Trophoblast cell (in vitro differentiated cells and primary cell): ENCODE measurements around the gene CCDC157.

Source experiments
- DNase-seq, 2 donors: peaks; one replicate each; pipeline ENCODE4 v3.0.0-alpha.2; 2016
- H2AFZ ChIP-seq: 2 replicates; pipeline ENCODE4 v1.6.1; 2013; ENCODE audit warnings: low read length, moderate library complexity, mild to moderate bottlenecking; ENCODE audit not compliant: insufficient read depth, poor library complexity
- H2AK5ac ChIP-seq: 2 replicates; pipeline ENCODE4 v1.6.1; 2013; ENCODE audit warnings: mild to moderate bottlenecking, low read length
- H2BK120ac ChIP-seq: 2 replicates; pipeline ENCODE4 v1.6.1; 2013; ENCODE audit warnings: low read length, mild to moderate bottlenecking, moderate library complexity; ENCODE audit not compliant: insufficient read depth, poor library complexity
- H2BK12ac ChIP-seq: 2 replicates; pipeline ENCODE4 v1.6.1; 2013; ENCODE audit warnings: mild to moderate bottlenecking, low read length, moderate library complexity
- H2BK5ac ChIP-seq: 2 replicates; pipeline ENCODE4 v1.6.1; 2013; ENCODE audit warnings: low read length, low read depth, moderate library complexity, mild to moderate bottlenecking; ENCODE audit not compliant: poor library complexity
- H3K14ac ChIP-seq: 2 replicates; pipeline ENCODE4 v1.6.1; 2013; ENCODE audit warnings: mild to moderate bottlenecking, low read length
- H3K18ac ChIP-seq: 2 replicates; pipeline ENCODE4 v1.6.1; 2013; ENCODE audit warnings: mild to moderate bottlenecking, low read length
- H3K23ac ChIP-seq: 2 replicates; pipeline ENCODE4 v1.6.1; 2013; ENCODE audit warnings: low read length
- H3K27ac ChIP-seq: 2 replicates; pipeline ENCODE4 v1.5.1; 2013; ENCODE audit warnings: low read depth, mild to moderate bottlenecking, inconsistent platforms, low read length, moderate library complexity
- H3K27me3 ChIP-seq: 2 replicates; pipeline ENCODE4 v1.6.1; 2013; ENCODE audit warnings: inconsistent platforms, mild to moderate bottlenecking, low read length, moderate library complexity; ENCODE audit not compliant: insufficient read depth
- H3K36me3 ChIP-seq, 2 experiments: 1 replicate in 1 of 2; 2 replicates in 1 of 2; pipeline ENCODE4 v1.6.1; 2013; ENCODE audit warnings: low read length in 2 of 2, mild to moderate bottlenecking in 2 of 2, moderate library complexity in 1 of 2; ENCODE audit not compliant: insufficient read depth in 2 of 2, control insufficient read depth in 1 of 2
- H3K4ac ChIP-seq: 2 replicates; pipeline ENCODE4 v1.6.1; 2013; ENCODE audit warnings: low read depth, mild to moderate bottlenecking, low read length, moderate library complexity
- H3K4me1 ChIP-seq, 2 experiments: 1 replicate in 1 of 2; 2 replicates in 1 of 2; pipeline ENCODE4 v1.6.1; 2013; ENCODE audit warnings: low read length in 2 of 2, mild to moderate bottlenecking in 2 of 2, moderate library complexity in 1 of 2; ENCODE audit not compliant: insufficient read depth in 2 of 2, control insufficient read depth in 1 of 2
- H3K4me2 ChIP-seq: 2 replicates; pipeline ENCODE4 v1.6.1; 2013; ENCODE audit warnings: inconsistent platforms, mild to moderate bottlenecking, low read length, moderate library complexity
- H3K4me3 ChIP-seq: 2 replicates; pipeline ENCODE4 v1.5.1; 2013; ENCODE audit warnings: mild to moderate bottlenecking, low read depth, low read length, inconsistent platforms
- H3K79me1 ChIP-seq: one replicate; pipeline ENCODE4 v1.6.1; 2013; ENCODE audit warnings: low read length
- H3K79me2 ChIP-seq: 2 replicates; pipeline ENCODE4 v1.6.1; 2013; ENCODE audit warnings: low read length, mild to moderate bottlenecking; ENCODE audit not compliant: control insufficient read depth, insufficient read depth, poor library complexity
- H3K9ac ChIP-seq: 2 replicates; pipeline ENCODE4 v1.6.1; 2013; ENCODE audit warnings: mild to moderate bottlenecking, low read length
- H3K9me3 ChIP-seq: 2 replicates; pipeline ENCODE4 v1.6.1; 2013; ENCODE audit warnings: low read depth, mild to moderate bottlenecking, control low read depth, inconsistent platforms, low read length; ENCODE audit not compliant: insufficient read depth
- H4K12ac ChIP-seq: 2 replicates; pipeline ENCODE4 v1.6.1; 2013; ENCODE audit warnings: low read depth, mild to moderate bottlenecking, low read length, moderate library complexity
- H4K8ac ChIP-seq: 2 replicates; pipeline ENCODE4 v1.6.1; 2013; ENCODE audit warnings: low read depth, mild to moderate bottlenecking, low read length, moderate library complexity
- H4K91ac ChIP-seq: one replicate; pipeline ENCODE4 v1.6.1; 2013; ENCODE audit warnings: low read depth, mild to moderate bottlenecking, low read length, moderate library complexity
- WGBS: extraction: QIAGEN DNeasy Blood & Tissue Kit; methylation state at CpG from one replicate; pipeline ENCODE4 v1.1.7; 2013; ENCODE audit warnings: missing lambda C conversion rate; ENCODE audit not compliant: insufficient read length, insufficient coverage; ENCODE audit errors: extremely low coverage; 5-methylcytosine and 5-hydroxymethylcytosine counted together

CCDC157 gene

DNA sequence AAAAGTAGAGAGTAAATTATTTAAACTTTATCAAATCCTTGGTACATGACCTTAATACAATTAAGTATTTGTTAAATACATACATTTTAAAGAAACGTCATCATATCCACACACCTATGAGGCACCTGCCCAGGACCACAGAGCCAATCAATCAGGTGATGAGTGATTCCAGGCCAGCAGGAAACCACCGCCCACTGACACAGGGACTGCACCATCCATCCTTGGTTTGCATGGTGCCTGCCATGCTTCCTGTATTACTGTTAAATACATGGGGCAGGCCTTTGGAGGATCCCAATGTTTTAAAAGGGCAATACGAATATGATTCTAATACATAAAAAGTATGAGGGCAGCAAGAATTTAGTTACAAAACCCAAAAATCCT, 23.1 kb upstream of the CCDC157 start:
- H3K23ac ChIP-seq: no peak overlapping the region
- H2BK12ac ChIP-seq: no peak overlapping the region
- peaks cover 25 to 28% of the 10 kb centered on the region in 2 experiments for H3K4me1 ChIP-seq
- H3K18ac ChIP-seq: no peak overlapping the region
- H3K79me2 ChIP-seq: peaks cover 3% of the 10 kb centered on the region
- no peak overlapping the region for H3K27ac ChIP-seq
- H4K91ac ChIP-seq: no peak overlapping the region
- WGBS: no CpG with 5 or more reads among the region's 3 CpGs
- no peak overlapping the region for H3K14ac ChIP-seq
- H2BK120ac ChIP-seq: no peak overlapping the region
- H3K36me3 ChIP-seq: peaks cover 53 to 60% of the 10 kb centered on the region in 2 experiments
- H3K4me2 ChIP-seq: no peak overlapping the region
- H3K9me3 ChIP-seq: peaks cover 2% of the 10 kb centered on the region
- no peak overlapping the region for H4K8ac ChIP-seq
- peaks cover 28% of the 10 kb centered on the region for H3K79me1 ChIP-seq
- no peak overlapping the region for H3K9ac ChIP-seq
- no peak overlapping the region for H3K4ac ChIP-seq
- no peak overlapping the region for H2BK5ac ChIP-seq
- no peak for DNase-seq
- no peak overlapping the region for H4K12ac ChIP-seq
- H3K27me3 ChIP-seq: no peaks in the 10 kb centered on the region
- no peak overlapping the region for H2AK5ac ChIP-seq
- H3K4me3 ChIP-seq: no peak overlapping the region
- no peak overlapping the region for H2AFZ ChIP-seq

DNA sequence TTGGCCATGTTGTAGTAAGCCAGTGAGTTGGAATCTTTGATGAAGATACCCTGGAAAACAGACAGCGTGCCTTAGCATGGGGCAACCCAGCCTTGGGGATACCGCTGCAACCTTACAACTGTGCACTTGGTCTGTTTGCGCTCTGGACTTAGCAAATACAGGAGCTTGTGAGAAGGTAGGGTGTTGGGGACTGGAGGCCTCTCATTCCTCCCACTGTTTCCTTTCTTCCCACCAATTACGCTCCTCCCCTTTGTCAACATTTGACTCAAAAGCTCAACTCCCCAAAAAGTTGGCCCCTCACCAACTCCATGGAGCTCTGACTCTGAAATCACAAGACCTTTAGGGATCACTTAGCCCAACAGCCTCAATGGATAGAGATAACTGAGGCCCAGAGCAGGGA, 22.2 kb upstream of the CCDC157 start:
- no peak overlapping the region for H4K12ac ChIP-seq
- peaks cover 62 to 70% of the 10 kb centered on the region in 2 experiments for H3K36me3 ChIP-seq
- H3K4me2 ChIP-seq: no peak overlapping the region
- H4K8ac ChIP-seq: no peak overlapping the region
- H3K18ac ChIP-seq: no peak overlapping the region
- H3K4ac ChIP-seq: no peak overlapping the region
- no peak for DNase-seq
- H3K9ac ChIP-seq: no peak overlapping the region
- peaks cover 23 to 28% of the 10 kb centered on the region in 2 experiments for H3K4me1 ChIP-seq
- H3K79me1 ChIP-seq: peaks cover 22% of the 10 kb centered on the region
- no peaks in the 10 kb centered on the region for H3K27me3 ChIP-seq
- no peak overlapping the region for H4K91ac ChIP-seq
- peaks cover 3% of the 10 kb centered on the region for H3K79me2 ChIP-seq
- no peak overlapping the region for H3K23ac ChIP-seq
- H3K9me3 ChIP-seq: peaks cover 2% of the 10 kb centered on the region
- H2BK5ac ChIP-seq: no peak overlapping the region
- no peak overlapping the region for H2BK12ac ChIP-seq
- no peak overlapping the region for H3K4me3 ChIP-seq
- H2AFZ ChIP-seq: no peak overlapping the region
- no peak overlapping the region for H2BK120ac ChIP-seq
- no peak overlapping the region for H3K27ac ChIP-seq
- no CpG with 5 or more reads among the region's 4 CpGs for WGBS
- no peak overlapping the region for H2AK5ac ChIP-seq
- H3K14ac ChIP-seq: no peak overlapping the region

DNA sequence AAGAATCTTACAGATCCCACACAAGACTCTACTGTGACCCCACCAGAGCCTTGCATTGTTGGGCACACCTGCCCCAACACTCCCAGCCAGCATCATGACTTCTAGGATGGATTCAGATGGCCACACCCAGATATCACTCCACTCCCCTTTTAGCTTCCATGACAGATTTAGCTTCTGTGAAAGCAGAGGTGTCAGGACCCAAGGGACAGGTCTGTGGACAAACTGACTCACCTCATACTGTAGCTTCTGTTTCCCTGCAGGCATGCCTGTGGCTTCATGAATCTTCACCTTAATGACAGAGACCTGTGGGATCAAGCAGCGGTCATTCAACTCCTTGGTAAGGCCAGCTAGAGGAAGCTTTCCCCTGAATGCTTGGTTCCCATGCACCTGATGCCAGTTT, 21.6 kb upstream of the CCDC157 start:
- H3K4me3 ChIP-seq: no peak overlapping the region
- peaks cover 68 to 76% of the 10 kb centered on the region in 2 experiments for H3K36me3 ChIP-seq
- no peaks in the 10 kb centered on the region for H3K27me3 ChIP-seq
- H2BK12ac ChIP-seq: no peak overlapping the region
- peaks cover 23 to 28% of the 10 kb centered on the region in 2 experiments for H3K4me1 ChIP-seq
- no peak overlapping the region for H3K18ac ChIP-seq
- DNase-seq: peak; percentile 58 to 62
- no peak overlapping the region for H2AFZ ChIP-seq
- H4K91ac ChIP-seq: no peak overlapping the region
- H3K14ac ChIP-seq: no peak overlapping the region
- H3K79me2 ChIP-seq: peaks cover 3% of the 10 kb centered on the region
- H3K23ac ChIP-seq: no peak overlapping the region
- peaks cover 17% of the 10 kb centered on the region for H3K79me1 ChIP-seq
- no peak overlapping the region for H3K9ac ChIP-seq
- H2BK5ac ChIP-seq: no peak overlapping the region
- WGBS: no CpG with 5 or more reads among the region's 1 CpG
- H3K9me3 ChIP-seq: peaks cover 2% of the 10 kb centered on the region
- H3K27ac ChIP-seq: no peak overlapping the region
- H4K12ac ChIP-seq: no peak overlapping the region
- no peak overlapping the region for H3K4ac ChIP-seq
- no peak overlapping the region for H2AK5ac ChIP-seq
- no peak overlapping the region for H4K8ac ChIP-seq
- no peak overlapping the region for H2BK120ac ChIP-seq
- H3K4me2 ChIP-seq: no peak overlapping the region

DNA sequence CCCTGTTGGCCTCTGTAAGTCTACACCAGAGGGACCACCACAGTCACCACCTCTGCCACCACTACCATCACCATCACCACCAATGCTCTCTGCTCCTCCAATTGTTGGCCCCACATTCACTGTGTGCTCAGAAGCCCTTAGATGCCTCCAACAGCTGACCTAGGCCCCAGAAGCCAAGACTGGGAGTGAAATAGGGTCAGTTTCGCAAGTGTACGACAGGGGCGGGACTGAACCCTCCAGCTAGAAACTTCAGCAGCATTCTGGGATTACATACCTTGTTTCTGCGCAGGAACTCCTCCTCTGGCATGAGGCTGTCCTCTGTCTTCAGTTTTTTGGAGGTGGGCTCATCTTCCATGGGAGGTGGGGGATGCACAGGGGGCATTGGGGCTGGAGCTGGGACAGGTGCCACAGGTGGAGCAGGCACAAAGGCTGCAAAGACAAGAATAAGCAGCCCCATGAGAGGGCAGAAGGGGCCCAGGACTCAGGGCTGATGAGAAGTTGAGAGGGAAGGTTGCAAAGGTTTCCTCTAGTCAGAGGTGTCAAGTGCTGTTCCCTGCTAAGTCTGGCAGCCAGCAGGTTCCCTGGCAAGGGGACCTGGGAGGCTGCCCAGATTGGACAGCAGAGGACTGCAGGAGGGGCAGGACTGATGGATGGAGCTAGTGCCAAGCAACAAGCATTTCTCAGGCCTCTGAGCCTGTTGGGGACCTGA, 19.9 kb upstream of the CCDC157 start:
- no CpG with 5 or more reads among the region's 4 CpGs for WGBS

More for the DNA sequence above, 19.9 kb upstream of the CCDC157 start:
- Histone ChIP-seq H2BK5ac (no peak overlapping the region), H3K9ac (no peak overlapping the region), H3K79me2 (no peaks in the 10 kb centered on the region), H3K4me2 (no peak overlapping the region), H4K91ac (no peak overlapping the region), H3K9me3 (peaks cover 2% of the 10 kb centered on the region), H3K27me3 (no peaks in the 10 kb centered on the region), H3K4me3 (no peak overlapping the region), H3K18ac (no peak overlapping the region), H4K12ac (no peak overlapping the region), H3K14ac (no peak overlapping the region), H2BK120ac (no peak overlapping the region), H4K8ac (no peak overlapping the region), H3K36me3 (peaks cover 85 to 90% of the 10 kb centered on the region in 2 experiments), H3K23ac (no peak overlapping the region), H3K4ac (no peak overlapping the region), H2AK5ac (no peak overlapping the region), H2BK12ac (no peak overlapping the region), H2AFZ (no peak overlapping the region), H3K27ac (no peak overlapping the region), H3K4me1 (peaks cover 17 to 22% of the 10 kb centered on the region in 2 experiments), H3K79me1 (peaks cover 11% of the 10 kb centered on the region)
- DNase-seq: peak in 1 of 2 donors; percentile 37
